Adipocyte (in vitro differentiated cells): ENCODE measurements around the gene PRPF31.
"Not testable (repeated sequence)": the region's sequence is repeated elsewhere in the genome, so short reads cannot be mapped to it uniquely, and the experiment has no call there.

Source experiments
- DNase-seq: peaks from one replicate; pipeline ENCODE4 v3.0.0-alpha.2; 2015; ENCODE audit warnings: low read depth
- H3K27me3 ChIP-seq: replicated peaks from 2 replicates; pipeline ENCODE4 v1.7.0; 2013; ENCODE audit warnings: mild to moderate bottlenecking, low read length, moderate library complexity; ENCODE audit not compliant: control insufficient read depth, insufficient read depth
- H3K36me3 ChIP-seq: 2 replicates; pipeline ENCODE4 v1.7.0; 2013; ENCODE audit warnings: low read length, mild to moderate bottlenecking, moderate library complexity; ENCODE audit not compliant: control insufficient read depth, insufficient read depth, severe bottlenecking
- H3K4me1 ChIP-seq: 2 replicates; pipeline ENCODE4 v1.7.0; 2013; ENCODE audit warnings: mild to moderate bottlenecking, low read length, moderate library complexity; ENCODE audit not compliant: control insufficient read depth, insufficient read depth
- H3K4me3 ChIP-seq: 2 replicates; pipeline ENCODE4 v1.7.0; 2013; ENCODE audit warnings: mild to moderate bottlenecking, low read length, moderate library complexity
- H3K9ac ChIP-seq: 2 replicates; pipeline ENCODE4 v1.7.0; 2013; ENCODE audit warnings: mild to moderate bottlenecking, low read length, moderate library complexity
- H3K9me3 ChIP-seq: 2 replicates; pipeline ENCODE4 v1.7.0; 2013; ENCODE audit warnings: mild to moderate bottlenecking, low read length, moderate library complexity; ENCODE audit not compliant: control insufficient read depth

PRPF31 gene

DNA sequence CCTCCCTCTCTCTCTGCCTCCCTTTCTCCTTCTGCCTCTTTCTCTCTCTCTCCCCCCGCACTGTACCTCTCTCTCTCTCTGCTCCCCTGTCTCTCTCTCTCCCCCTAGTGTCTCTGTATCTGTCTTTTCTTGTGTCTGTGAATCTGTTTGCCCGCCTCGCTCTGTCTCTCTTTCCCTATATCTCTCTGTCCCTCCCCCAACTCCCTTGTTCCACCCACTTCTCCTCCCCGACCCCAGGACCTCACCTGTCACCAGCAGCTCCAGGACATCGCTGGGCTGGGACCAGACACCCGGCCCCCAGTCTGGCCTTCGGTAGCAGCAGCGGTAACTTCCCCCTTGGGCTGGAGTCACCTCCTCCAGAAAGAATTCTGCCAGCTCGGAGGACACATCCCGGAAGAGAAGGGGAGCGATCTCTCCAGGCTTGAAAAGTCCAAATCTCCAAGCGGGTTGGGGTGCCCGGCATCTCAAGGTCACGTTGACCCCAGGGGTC, 18.9 kb upstream of the PRPF31 start:
- Histone ChIP-seq H3K36me3 (no peaks in the 10 kb centered on the region), H3K9me3 (no peaks in the 10 kb centered on the region), H3K4me1 (peaks cover 5% of the 10 kb centered on the region), H3K9ac (peak overlapping the region; percentile 74), H3K4me3 (peak overlapping the region; percentile 77), H3K27me3 (peaks cover 6% of the 10 kb centered on the region)
- peak; percentile 58 for DNase-seq

GRCh38 chr19:54099190-54099902, 16.2 kb upstream of the PRPF31 start:
- peaks cover 12% of the 10 kb centered on the region for H3K4me1 ChIP-seq
- no peak overlapping the region for H3K4me3 ChIP-seq
- H3K36me3 ChIP-seq: no peaks in the 10 kb centered on the region
- peaks cover 6% of the 10 kb centered on the region for H3K27me3 ChIP-seq
- no peak overlapping the region for H3K9ac ChIP-seq
- H3K9me3 ChIP-seq: no peaks in the 10 kb centered on the region
- no peak for DNase-seq

DNA sequence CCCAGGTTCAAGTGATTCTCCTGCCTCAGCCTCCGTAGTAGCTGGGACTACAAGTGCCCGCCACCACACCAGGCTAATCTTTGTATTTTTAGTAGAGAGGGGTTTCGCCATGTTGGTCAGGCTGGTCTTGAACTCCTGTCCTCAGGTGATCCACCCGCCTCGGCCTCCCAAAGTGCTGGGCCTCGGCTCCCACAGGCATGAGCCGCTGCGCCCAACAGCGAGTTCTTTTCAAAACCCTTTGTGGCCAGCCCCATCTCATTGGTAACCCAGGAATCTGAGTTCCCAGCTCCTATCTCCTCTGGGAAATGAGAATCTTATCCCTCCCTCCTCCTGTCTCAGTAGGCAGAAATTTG, 15.7 kb upstream of the PRPF31 start:
- not testable (repeated sequence) for H3K4me3 ChIP-seq, DNase-seq, H3K27me3 ChIP-seq, H3K9ac ChIP-seq, H3K36me3 ChIP-seq, H3K9me3 ChIP-seq
- H3K4me1 ChIP-seq: peaks cover 12% of the 10 kb centered on the region

GRCh38 chr19:54100561-54100960, 15.0 kb upstream of the PRPF31 start, which contains the start of gene OSCAR:
Gene OSCAR, minus strand, starts transcription at chr19:54100803. Its CDS starts 11 bp downstream, at chr19:54100792.
- Histone ChIP-seq H3K4me3 (no peak within 1 kb of the TSS), H3K9ac (no peak within 1 kb of the TSS), H3K4me1 (peaks cover 12% of the 10 kb centered on the region), H3K9me3 (no peaks in the 10 kb centered on the region), H3K36me3 (no peaks in the 10 kb centered on the region), H3K27me3 (no peaks in the 10 kb centered on the region)
- DNase-seq: no peak

DNA sequence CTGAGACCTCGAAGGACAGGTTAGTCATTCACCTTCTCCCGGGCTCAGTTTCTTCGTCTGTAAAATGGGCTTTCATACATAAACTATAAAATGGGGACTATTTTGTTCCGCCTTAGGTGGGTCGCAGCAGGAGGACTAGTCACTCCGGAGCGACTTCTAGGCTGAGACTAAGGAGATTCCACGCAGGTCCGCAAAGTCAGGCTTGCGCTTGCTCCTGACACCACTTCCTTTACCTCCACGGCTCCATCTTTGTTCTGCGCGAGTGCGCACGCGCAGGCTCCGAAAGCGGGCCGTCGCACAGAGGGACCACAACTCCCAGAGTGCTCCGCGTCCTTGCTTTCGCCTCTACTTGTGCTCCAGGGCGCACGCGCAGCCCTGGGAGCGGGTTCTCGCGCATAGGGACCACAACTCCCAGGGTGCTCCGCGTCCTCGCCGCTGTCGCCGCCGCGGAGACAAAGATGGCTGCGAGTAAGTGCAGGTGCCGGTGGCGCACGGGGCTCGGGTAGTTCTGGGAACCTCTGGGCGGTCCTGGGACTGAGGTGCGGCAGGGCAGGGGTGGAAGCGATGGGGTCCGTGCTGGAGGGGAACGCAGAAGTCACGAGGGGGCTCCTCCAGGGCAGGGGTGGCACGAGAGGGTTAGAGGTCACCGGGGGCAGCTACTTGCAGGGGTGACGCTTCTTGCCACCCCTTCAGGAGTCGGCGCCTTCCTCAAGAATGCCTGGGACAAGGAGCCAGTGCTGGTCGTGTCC, 13.0 kb upstream of the PRPF31 start, which contains the start of gene NDUFA3:
NDUFA3 (plus strand) TSS at position 435 of the 749 bp plus-strand sequence; CDS start at position 459, 24 bp downstream.
- no peaks in the 10 kb centered on the region for H3K9me3 ChIP-seq
- peak; percentile 99 for DNase-seq
- peaks cover 7% of the 10 kb centered on the region for H3K4me1 ChIP-seq
- no peaks in the 10 kb centered on the region for H3K27me3 ChIP-seq
- H3K4me3 ChIP-seq: peak within 1 kb of the TSS; percentile 97
- peak within 1 kb of the TSS; percentile 91 for H3K9ac ChIP-seq
- peaks cover 19% of the 10 kb centered on the region for H3K36me3 ChIP-seq

DNA sequence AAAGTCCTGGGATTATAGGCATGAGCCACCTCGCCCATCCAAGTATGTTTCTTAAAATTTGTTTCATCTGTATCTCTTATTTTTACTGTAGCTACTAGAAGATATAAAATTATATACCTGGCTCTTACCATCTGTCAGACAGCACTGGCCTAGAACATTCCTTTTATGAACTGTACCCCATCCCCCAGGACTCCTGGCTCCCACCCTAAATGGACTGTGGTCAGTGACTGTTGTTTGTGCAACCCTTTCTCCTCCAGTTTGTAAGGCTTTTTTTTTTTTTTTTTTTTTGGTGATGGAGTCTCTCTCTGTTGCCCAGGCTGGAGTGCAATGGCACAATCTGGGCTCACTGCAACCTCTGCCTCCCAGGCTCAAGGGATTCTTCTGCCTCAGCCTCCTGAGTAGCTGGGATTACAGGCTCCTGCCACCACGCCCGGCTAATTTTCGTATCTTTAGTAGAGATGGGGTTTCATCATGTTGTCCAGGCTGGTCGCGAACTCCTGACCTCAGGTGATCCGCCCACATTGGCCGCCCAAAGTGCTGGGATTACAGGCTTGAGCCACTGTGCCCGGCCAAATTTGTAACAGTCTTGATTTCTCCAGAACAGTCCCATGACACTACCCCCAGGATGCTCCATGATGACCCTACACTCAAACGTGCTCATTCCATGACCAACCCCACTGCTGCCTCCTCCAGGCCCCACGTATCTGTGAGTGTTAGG, 10.4 kb upstream of the PRPF31 start:
- DNase-seq: no peak
- no peak overlapping the region for H3K4me3 ChIP-seq
- H3K4me1 ChIP-seq: peaks cover 7% of the 10 kb centered on the region
- H3K36me3 ChIP-seq: peaks cover 44% of the 10 kb centered on the region
- H3K9me3 ChIP-seq: no peaks in the 10 kb centered on the region
- no peak overlapping the region for H3K9ac ChIP-seq
- no peaks in the 10 kb centered on the region for H3K27me3 ChIP-seq

- Histone ChIP-seq H3K36me3 (peaks cover 51% of the 10 kb centered on the region), H3K4me1 (peaks cover 7% of the 10 kb centered on the region), H3K9me3 (no peaks in the 10 kb centered on the region), H3K27me3 (no peaks in the 10 kb centered on the region), H3K4me3 (no peak overlapping the region), H3K9ac (no peak overlapping the region)
- DNase-seq: no peak
Observed at GRCh38 chr19:54105796-54106195, 9.8 kb upstream of the PRPF31 start.

GRCh38 chr19:54106716-54107115, 8.8 kb upstream of the PRPF31 start:
- DNase-seq: no peak
- Histone ChIP-seq H3K27me3 (no peaks in the 10 kb centered on the region), H3K4me3 (no peak overlapping the region), H3K36me3 (peaks cover 54% of the 10 kb centered on the region), H3K9ac (no peak overlapping the region), H3K9me3 (no peaks in the 10 kb centered on the region), H3K4me1 (peaks cover 7% of the 10 kb centered on the region)

DNA sequence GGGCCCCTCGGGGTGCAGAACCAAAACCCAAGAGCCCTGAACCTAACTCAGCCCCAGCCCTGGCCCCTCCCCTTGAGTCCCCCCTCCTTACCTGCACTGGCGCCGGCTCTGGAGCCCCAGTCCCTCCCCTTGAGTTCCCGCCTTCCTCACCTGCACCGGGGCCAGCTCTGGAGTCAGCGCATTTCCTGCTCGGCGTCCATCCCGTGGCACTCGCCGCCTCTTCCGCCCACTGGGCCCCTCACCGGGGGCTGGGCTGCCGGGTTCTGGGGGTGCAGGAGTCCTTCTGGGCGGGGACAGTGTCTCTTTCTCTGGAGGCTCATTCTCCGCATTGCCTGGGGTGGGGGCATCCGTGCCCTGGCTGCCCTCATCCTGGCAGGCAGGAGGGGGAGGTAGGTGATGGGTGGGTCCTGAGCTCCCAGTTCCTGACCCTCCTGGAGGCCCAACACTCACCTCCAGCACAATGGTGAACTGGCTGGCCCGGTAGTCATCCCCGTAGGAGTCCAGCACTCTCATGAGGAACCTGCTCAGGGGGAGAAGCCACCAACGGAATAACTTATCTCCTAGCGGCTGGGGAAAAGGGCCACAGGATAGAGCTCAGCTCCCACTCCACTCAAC, 7.6 kb upstream of the PRPF31 start:
- no peak for DNase-seq
- H3K4me1 ChIP-seq: peaks cover 3% of the 10 kb centered on the region
- H3K9me3 ChIP-seq: no peaks in the 10 kb centered on the region
- H3K4me3 ChIP-seq: no peak overlapping the region
- peaks cover 54% of the 10 kb centered on the region for H3K36me3 ChIP-seq
- H3K9ac ChIP-seq: no peak overlapping the region
- no peaks in the 10 kb centered on the region for H3K27me3 ChIP-seq

DNA sequence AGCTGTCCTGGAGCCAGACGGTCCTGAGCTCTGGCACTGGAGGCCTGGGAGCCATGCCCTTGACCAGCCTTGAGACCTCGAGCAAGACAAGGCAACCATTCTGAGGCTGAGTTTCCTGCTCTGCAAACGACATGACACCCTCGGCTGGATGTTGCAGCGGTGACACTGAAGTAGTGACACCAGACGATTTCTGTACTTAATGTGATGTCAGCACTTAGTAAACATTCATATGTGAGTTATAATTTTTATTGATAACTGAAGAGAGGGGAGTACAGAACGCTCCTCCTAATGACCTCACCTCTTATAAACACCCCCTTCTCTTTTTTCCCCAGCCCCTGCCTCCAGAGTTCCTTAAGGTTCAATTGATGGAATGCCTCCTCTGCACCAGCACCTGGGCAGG, 7.1 kb upstream of the PRPF31 start:
- DNase-seq: no peak
- H3K9ac ChIP-seq: no peak overlapping the region
- peaks cover 54% of the 10 kb centered on the region for H3K36me3 ChIP-seq
- no peak overlapping the region for H3K4me3 ChIP-seq
- no peaks in the 10 kb centered on the region for H3K9me3 ChIP-seq
- H3K27me3 ChIP-seq: no peaks in the 10 kb centered on the region
- H3K4me1 ChIP-seq: peaks cover under 1% of the 10 kb centered on the region

GRCh38 chr19:54109651-54110050, 5.9 kb upstream of the PRPF31 start:
- DNase-seq: no peak
- H3K4me3 ChIP-seq: no peak overlapping the region
- H3K27me3 ChIP-seq: no peaks in the 10 kb centered on the region
- peaks cover 7% of the 10 kb centered on the region for H3K4me1 ChIP-seq
- no peaks in the 10 kb centered on the region for H3K9me3 ChIP-seq
- peaks cover 54% of the 10 kb centered on the region for H3K36me3 ChIP-seq
- no peak overlapping the region for H3K9ac ChIP-seq
